ENCODE results near the gene PDE9A. TPM values are rescaled to one million over a fixed set of nuclear protein-coding genes. Genes with fewer than 3 reads are reported as not detected.

PDE9A gene
- total and polyA plus RNA-seq, 2 experiments from 2014 or later: 26.5 to 31.1 TPM

DNA sequence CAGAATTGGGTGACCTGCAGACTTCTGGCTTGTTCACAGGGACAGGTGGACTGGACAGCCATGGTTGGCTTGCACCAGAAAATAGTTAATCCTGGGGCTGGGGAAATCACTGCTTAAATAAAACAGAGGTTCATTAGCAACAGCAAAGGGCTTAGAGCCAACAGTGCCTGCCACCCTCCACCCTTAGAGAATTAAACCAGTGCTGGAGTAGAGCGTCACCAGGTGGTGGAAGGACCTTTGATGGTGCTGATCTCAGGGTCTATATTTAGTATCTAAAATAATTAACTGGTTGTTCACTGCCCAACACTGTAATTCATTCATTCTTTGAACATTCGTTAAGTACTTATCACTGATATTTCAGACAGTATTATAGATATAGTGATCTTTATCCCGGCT is 34.7 kb upstream of the PDE9A start (continued):
- TF ChIP-seq, protein P1, sequence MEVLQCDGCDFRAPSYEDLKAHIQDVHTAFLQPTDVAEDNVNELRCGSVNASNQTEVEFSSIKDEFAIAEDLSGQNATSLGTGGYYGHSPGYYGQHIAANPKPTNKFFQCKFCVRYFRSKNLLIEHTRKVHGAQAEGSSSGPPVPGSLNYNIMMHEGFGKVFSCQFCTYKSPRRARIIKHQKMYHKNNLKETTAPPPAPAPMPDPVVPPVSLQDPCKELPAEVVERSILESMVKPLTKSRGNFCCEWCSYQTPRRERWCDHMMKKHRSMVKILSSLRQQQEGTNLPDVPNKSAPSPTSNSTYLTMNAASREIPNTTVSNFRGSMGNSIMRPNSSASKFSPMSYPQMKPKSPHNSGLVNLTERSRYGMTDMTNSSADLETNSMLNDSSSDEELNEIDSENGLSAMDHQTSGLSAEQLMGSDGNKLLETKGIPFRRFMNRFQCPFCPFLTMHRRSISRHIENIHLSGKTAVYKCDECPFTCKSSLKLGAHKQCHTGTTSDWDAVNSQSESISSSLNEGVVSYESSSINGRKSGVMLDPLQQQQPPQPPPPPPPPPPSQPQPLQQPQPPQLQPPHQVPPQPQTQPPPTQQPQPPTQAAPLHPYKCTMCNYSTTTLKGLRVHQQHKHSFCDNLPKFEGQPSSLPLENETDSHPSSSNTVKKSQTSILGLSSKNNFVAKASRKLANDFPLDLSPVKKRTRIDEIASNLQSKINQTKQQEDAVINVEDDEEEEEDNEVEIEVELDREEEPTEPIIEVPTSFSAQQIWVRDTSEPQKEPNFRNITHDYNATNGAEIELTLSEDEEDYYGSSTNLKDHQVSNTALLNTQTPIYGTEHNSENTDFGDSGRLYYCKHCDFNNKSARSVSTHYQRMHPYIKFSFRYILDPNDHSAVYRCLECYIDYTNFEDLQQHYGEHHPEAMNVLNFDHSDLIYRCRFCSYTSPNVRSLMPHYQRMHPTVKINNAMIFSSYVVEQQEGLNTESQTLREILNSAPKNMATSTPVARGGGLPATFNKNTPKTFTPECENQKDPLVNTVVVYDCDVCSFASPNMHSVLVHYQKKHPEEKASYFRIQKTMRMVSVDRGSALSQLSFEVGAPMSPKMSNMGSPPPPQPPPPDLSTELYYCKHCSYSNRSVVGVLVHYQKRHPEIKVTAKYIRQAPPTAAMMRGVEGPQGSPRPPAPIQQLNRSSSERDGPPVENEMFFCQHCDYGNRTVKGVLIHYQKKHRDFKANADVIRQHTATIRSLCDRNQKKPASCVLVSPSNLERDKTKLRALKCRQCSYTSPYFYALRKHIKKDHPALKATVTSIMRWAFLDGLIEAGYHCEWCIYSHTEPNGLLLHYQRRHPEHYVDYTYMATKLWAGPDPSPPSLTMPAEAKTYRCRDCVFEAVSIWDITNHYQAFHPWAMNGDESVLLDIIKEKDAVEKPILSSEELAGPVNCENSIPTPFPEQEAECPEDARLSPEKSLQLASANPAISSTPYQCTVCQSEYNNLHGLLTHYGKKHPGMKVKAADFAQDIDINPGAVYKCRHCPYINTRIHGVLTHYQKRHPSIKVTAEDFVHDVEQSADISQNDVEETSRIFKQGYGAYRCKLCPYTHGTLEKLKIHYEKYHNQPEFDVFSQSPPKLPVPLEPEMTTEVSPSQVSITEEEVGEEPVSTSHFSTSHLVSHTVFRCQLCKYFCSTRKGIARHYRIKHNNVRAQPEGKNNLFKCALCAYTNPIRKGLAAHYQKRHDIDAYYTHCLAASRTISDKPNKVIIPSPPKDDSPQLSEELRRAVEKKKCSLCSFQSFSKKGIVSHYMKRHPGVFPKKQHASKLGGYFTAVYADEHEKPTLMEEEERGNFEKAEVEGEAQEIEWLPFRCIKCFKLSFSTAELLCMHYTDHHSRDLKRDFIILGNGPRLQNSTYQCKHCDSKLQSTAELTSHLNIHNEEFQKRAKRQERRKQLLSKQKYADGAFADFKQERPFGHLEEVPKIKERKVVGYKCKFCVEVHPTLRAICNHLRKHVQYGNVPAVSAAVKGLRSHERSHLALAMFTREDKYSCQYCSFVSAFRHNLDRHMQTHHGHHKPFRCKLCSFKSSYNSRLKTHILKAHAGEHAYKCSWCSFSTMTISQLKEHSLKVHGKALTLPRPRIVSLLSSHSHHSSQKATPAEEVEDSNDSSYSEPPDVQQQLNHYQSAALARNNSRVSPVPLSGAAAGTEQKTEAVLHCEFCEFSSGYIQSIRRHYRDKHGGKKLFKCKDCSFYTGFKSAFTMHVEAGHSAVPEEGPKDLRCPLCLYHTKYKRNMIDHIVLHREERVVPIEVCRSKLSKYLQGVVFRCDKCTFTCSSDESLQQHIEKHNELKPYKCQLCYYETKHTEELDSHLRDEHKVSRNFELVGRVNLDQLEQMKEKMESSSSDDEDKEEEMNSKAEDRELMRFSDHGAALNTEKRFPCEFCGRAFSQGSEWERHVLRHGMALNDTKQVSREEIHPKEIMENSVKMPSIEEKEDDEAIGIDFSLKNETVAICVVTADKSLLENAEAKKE (CRISPR knock-in tag; IDR thresholded peaks at IDR 0.05): no peak
- TF ChIP-seq NANOG (IDR thresholded peaks at IDR 0.05; ENCODE audit: borderline replicate concordance): no peak
- TF ChIP-seq, protein P2, sequence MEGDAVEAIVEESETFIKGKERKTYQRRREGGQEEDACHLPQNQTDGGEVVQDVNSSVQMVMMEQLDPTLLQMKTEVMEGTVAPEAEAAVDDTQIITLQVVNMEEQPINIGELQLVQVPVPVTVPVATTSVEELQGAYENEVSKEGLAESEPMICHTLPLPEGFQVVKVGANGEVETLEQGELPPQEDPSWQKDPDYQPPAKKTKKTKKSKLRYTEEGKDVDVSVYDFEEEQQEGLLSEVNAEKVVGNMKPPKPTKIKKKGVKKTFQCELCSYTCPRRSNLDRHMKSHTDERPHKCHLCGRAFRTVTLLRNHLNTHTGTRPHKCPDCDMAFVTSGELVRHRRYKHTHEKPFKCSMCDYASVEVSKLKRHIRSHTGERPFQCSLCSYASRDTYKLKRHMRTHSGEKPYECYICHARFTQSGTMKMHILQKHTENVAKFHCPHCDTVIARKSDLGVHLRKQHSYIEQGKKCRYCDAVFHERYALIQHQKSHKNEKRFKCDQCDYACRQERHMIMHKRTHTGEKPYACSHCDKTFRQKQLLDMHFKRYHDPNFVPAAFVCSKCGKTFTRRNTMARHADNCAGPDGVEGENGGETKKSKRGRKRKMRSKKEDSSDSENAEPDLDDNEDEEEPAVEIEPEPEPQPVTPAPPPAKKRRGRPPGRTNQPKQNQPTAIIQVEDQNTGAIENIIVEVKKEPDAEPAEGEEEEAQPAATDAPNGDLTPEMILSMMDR (conservative IDR thresholded peaks at IDR 0.05; ENCODE audit: low read depth in 2 of 2): no peak; a peak in 1 of 4 replicates

DNA sequence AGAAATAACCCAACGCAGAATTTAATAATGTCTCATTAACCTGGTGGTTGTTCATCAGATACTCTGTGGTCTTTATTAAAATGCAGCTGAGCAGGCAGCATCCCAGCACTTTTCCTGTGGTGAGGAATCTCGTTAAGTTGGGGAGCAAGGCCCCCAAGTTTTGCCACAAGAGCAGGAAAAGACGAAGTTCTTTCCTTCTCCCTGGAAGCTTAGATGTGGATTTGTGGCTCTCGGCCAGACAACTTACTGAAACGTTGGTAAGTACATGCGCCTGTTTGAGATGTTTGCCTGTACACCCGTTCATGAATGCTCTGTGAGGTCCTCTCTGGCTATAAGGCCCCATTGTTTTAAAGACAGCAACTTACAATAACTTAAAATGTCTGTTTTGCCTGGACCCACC is 34.3 kb upstream of the PDE9A start:
- TF ChIP-seq JUNB (IDR thresholded peaks at IDR 0.05; ENCODE audit: unreplicated experiment) (no peak), NANOG (IDR thresholded peaks at IDR 0.05; ENCODE audit: borderline replicate concordance) (no peak), POLR2AphosphoS5 (IDR thresholded peaks at IDR 0.05; ENCODE audit: low read depth) (no peak), ZNF331 (CRISPR knock-in tag; IDR thresholded peaks at IDR 0.05; ENCODE audit: low read depth) (no peak), STAT1 (IDR thresholded peaks at IDR 0.05; ENCODE audit: unreplicated experiment) (no peak), EZH2phosphoT487 (IDR thresholded peaks at IDR 0.05; ENCODE audit: unreplicated experiment) (no peak)
- TF ChIP-seq, protein P3, sequence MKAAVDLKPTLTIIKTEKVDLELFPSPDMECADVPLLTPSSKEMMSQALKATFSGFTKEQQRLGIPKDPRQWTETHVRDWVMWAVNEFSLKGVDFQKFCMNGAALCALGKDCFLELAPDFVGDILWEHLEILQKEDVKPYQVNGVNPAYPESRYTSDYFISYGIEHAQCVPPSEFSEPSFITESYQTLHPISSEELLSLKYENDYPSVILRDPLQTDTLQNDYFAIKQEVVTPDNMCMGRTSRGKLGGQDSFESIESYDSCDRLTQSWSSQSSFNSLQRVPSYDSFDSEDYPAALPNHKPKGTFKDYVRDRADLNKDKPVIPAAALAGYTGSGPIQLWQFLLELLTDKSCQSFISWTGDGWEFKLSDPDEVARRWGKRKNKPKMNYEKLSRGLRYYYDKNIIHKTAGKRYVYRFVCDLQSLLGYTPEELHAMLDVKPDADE (IDR thresholded peaks at IDR 0.05): no peak
- peaks cover 3% of the 10 kb centered on the region; the same call in 2 of the 3 replicates for H3K4me1 Mint-ChIP-seq
- no peak for ATAC-seq
- H3K9me3 Mint-ChIP-seq: no peaks in the 10 kb centered on the region; the same call in 2 of the 3 replicates
- peaks cover 8% of the 10 kb centered on the region for H3K27me3 Mint-ChIP-seq (ENCODE audit: insufficient read depth, low read depth, poor library complexity)
- no peaks in the 10 kb centered on the region for H3K36me3 ChIP-seq (ENCODE audit: insufficient read depth)
- H3K79me2 ChIP-seq (replicated peaks; ENCODE audit: insufficient read depth): no peaks in the 10 kb centered on the region
- H3K27me3 ChIP-seq (ENCODE audit: insufficient read depth): no peaks in the 10 kb centered on the region
- 0 out of 2 replicates have a peak, but pooled peaks cover 3% of the 10 kb centered on the region for H3F3A ChIP-seq (replicated peaks; ENCODE audit: low read depth)
- H3K9me2 ChIP-seq (ENCODE audit: insufficient read depth): no peaks in the 10 kb centered on the region
- no peaks in the 10 kb centered on the region for H3K36me3 Mint-ChIP-seq (ENCODE audit: low read depth)
- DNase-seq (ENCODE audit: low spot score): no peak
- H3K27ac ChIP-seq (ENCODE audit: low read depth): no peak overlapping the region
- no peak overlapping the region for H3K4me2 ChIP-seq
- H3K4me1 ChIP-seq (ENCODE audit: insufficient read depth): no peaks in the 10 kb centered on the region; the same call in 1 of the 2 replicates
- H3K27ac Mint-ChIP-seq: no peak overlapping the region
- H3K4me3 ChIP-seq: no peak overlapping the region
- H2AFZ ChIP-seq: no peak overlapping the region
- H3K4me3 Mint-ChIP-seq: no peak overlapping the region
- no peaks in the 10 kb centered on the region for H4K20me1 ChIP-seq (replicated peaks; ENCODE audit: insufficient read depth)
